Astrocyte of the spinal cord (primary cell): Measurements from ENCODE around the gene CDKN2B-AS1.

Experiments
- DNase-seq: peaks from one replicate; pipeline ENCODE4 v3.0.0; 2011; ENCODE audit warnings: low read depth, low spot score
- H3K4me3 ChIP-seq: 2 replicates; pipeline ENCODE4 v1.5.1; 2011; ENCODE audit warnings: low read depth, mild to moderate bottlenecking, low read length, moderate library complexity
- in situ Hi-C: cut with HindIII; loops from 2 replicates; pipeline ENCODE4 v1.10.0; 2017; ENCODE audit warnings: low sequenced_read_pairs
- TF ChIP-seq, protein P1 (sequence below): IDR thresholded peaks from 2 replicates; pipeline ENCODE4 v1.5.1; 2012; ENCODE audit warnings: low read depth, mild to moderate bottlenecking, low read length, inconsistent platforms

The CDKN2B-AS1 gene

DNA sequence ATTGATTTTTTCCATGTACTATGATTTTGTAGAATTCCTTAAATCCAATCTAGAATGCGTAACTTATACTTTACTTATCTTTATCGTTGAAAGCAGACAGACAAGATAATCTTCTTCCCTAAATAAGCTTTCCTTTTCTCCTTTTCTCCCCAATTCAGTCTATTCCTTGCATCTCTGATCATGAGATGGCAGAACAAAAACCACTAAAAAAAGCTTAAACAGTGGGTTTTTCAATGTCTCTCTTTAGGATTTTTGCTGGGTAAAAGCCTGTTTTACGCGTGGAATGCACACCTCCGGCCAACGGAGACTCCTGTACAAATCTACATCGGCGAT lies 13.8 kb downstream of the CDKN2B-AS1 start:
- H3K4me3 ChIP-seq, result peak overlapping the region; percentile 93
- no peak for DNase-seq
- TF ChIP-seq, protein P1, sequence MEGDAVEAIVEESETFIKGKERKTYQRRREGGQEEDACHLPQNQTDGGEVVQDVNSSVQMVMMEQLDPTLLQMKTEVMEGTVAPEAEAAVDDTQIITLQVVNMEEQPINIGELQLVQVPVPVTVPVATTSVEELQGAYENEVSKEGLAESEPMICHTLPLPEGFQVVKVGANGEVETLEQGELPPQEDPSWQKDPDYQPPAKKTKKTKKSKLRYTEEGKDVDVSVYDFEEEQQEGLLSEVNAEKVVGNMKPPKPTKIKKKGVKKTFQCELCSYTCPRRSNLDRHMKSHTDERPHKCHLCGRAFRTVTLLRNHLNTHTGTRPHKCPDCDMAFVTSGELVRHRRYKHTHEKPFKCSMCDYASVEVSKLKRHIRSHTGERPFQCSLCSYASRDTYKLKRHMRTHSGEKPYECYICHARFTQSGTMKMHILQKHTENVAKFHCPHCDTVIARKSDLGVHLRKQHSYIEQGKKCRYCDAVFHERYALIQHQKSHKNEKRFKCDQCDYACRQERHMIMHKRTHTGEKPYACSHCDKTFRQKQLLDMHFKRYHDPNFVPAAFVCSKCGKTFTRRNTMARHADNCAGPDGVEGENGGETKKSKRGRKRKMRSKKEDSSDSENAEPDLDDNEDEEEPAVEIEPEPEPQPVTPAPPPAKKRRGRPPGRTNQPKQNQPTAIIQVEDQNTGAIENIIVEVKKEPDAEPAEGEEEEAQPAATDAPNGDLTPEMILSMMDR, result no peak
- in situ Hi-C loops, result loop anchor here (10.0 kb wide), 1 partner anchor 194 kb away; no protein-coding TSS in a partner anchor

DNA sequence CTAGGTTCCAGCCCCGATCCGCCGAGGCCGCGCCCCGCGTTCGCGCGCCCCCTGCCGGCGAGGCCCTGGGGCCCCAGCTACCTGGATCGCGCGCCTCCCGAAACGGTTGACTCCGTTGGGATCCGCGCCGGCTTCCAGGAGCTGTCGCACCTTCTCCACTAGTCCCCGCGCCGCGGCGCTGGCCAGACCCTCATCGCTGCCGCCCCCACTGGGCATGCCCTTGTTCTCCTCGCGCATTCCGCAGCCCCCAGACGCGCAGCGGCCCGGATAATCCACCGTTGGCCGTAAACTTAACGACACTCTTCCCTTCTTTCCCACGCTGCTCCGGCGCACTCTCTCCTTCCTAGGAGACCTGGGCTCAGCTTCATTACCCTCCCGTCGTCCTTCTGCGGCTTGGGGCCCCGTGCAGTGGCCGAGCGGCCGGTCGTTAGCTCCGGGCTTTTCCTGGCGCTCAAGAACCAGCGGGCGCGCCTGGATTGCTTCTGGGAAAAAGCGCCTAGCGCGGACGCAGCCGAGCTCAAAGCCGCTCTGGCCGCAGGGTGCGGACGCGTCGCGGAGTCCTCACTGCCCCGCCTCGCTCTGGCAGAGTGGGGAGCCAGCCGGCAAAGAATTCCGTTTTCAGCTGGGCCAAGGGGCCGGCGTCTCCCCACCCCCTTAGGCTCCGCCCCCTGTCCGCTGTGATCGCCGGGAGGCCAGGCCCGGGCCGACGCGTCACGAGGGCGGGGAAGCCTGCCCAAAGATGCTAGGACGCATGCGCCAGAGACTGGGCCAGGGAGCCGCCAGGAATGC lies 14.3 kb downstream of the CDKN2B-AS1 start, which contains the start of gene CDKN2B:
CDKN2B (minus strand) TSS at position 589 of the 789 bp plus-strand sequence; CDS start at position 237, 352 bp downstream.
- in situ Hi-C loops, result loop anchor here (10.0 kb wide), 1 partner anchor 194 kb away; no protein-coding TSS in a partner anchor
- peak; percentile 97 for DNase-seq
- TF ChIP-seq, protein P1, result peak; percentile 77

DNA sequence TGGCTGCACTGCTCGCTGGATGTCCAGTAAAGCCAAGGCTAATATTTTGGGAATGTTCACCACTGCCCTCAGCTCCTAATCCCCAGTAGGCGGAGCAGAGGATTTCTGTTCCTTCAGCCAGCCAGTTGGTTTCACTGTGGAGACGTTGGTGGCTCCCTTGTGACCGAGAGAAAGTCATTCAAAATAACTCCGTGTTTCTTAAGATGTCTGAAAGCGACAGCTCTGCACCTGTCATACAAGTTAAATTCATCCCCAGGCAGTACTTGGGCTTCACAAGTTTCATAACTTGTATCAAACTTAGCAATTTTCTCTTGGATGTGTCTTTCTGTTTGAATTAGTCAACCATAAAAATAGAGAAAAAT lies 14.9 kb downstream of the CDKN2B-AS1 start:
- DNase-seq, result no peak
- in situ Hi-C loops, result loop anchor here (10.0 kb wide), 1 partner anchor 195 kb away; no protein-coding TSS in a partner anchor
- peak overlapping the region; percentile 10 for H3K4me3 ChIP-seq

More for the DNA sequence above, 14.3 kb downstream of the CDKN2B-AS1 start, which contains the start of gene CDKN2B:
- peak within 1 kb of the TSS; percentile 93 for H3K4me3 ChIP-seq

DNA sequence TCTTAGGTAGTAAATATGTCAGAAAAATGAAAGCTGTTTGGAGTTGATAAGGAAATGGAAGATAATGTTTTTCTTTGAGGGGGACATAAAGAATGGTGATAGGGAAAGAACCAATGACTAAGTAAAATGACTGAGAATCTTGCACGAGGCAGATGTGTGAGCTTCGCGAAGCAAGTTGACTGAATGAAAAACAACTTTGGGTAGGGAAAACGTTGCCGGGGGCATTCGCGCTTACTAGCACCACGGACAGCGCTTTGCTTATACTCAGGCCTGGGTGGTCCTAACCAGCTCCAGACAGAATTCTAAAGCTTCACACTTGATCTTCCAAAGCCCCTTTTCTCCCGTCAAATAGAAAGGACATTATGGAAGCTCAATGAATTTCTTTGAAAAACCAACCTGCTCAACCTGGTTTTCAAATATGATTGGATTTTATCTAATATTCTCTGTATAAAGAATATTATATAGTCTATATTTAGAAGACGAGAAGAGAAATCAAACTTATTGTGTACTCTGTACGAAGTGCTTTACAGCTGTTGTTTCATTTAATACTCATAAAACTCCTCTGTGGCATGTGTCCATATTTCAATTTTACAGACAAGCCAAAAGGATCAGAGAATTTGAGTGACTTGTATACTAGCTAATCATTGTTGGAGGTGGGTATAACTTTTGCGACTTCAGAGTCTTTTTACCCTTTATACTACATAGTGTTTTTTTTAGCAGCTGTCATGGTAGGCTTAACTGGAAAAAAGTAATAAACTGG lies 16.5 kb downstream of the CDKN2B-AS1 start:
- DNase-seq, result peak; percentile 55
- TF ChIP-seq, protein P1, result no peak
- in situ Hi-C loops, result no loop called here
- no peak overlapping the region for H3K4me3 ChIP-seq

More for the DNA sequence above, 14.9 kb downstream of the CDKN2B-AS1 start:
- TF ChIP-seq, protein P1, result no peak

DNA sequence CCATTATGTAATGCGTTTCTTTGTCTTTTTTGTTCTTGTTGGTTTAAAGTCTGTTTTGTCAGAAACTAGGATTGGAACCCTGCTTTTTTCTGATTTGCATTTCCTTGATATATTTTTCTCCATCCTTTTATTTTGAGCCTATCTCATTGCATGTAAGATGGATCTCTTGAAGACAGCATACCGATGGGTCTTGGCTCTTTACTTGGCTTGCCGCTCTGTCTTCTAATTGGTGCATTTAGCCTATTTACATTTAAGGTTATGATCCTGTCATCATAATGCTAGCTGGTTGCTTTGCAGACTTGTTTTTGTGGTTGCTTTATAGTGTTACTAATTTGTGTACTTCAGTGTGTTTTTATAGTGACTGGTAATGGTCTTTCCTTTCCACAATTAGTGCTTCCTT lies 27.8 kb downstream of the CDKN2B-AS1 start:
- TF ChIP-seq, protein P1, result no peak
- H3K4me3 ChIP-seq, result no peak overlapping the region
- in situ Hi-C loops, result no loop called here
- DNase-seq, result no peak

DNA sequence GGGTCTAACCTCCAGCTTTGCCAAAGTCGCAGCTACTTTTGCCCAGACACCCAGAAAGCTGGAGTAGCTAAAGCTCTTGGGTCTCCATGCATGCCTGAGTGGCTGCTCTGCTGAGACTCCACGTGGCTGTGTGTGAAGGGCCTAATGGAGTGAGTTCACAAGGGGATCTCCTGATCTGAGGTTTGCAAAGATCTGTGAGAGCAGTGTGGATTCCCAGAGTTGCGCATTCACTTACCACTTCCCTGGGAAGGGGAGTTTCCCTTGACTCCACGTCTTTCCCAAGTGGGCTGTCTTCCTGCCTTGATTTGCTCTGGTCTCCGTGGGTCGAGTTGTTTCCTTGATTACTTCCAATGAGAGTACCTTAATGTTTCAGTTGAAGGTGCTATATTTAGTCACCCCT lies 32.1 kb downstream of the CDKN2B-AS1 start:
- TF ChIP-seq, protein P1, result no peak
- H3K4me3 ChIP-seq, result no peak overlapping the region
- DNase-seq, result no peak
- in situ Hi-C loops, result no loop called here
